Thoracic aorta (tissue), 2 donors: Measurements from ENCODE around the gene RHOD. TPM values are rescaled to one million over a fixed set of nuclear protein-coding genes. Genes with fewer than 3 reads are reported as not detected.
A peak's percentile ranks its signal among the peaks of the same experiment; 100 is the strongest.

ENCODE experiments used
- ATAC-seq: fragments of 150-250 bp; one replicate; pipeline ENCODE4 v1.8.0; 2017; ENCODE audit warnings: low read depth; ENCODE audit not compliant: insufficient number of reproducible peaks, low FRiP score
- DNase-seq: peaks from one replicate; pipeline ENCODE4 v3.0.0-alpha.2; 2020; ENCODE audit warnings: low spot score
- H3K27ac ChIP-seq, 2 donors: fragments of 200-600 bp; sonication (generic); 1 replicate in 1 of 2; 2 replicates in 1 of 2; pipeline ENCODE4 v1.5.1; 2016; ENCODE audit warnings: mild to moderate bottlenecking in 2 of 2, moderate library complexity in 2 of 2
- H3K27me3 ChIP-seq: fragments of 200-600 bp; sonication (generic); replicated peaks from 2 replicates; pipeline ENCODE4 v1.6.0; 2016; ENCODE audit warnings: mild to moderate bottlenecking; ENCODE audit not compliant: insufficient read depth
- H3K36me3 ChIP-seq: fragments of 200-600 bp; sonication (generic); one replicate; pipeline ENCODE4 v1.5.1; 2016
- H3K4me1 ChIP-seq, 2 donors: fragments of 200-600 bp; sonication (generic); 1 replicate in 1 of 2; 2 replicates in 1 of 2; pipeline versions ENCODE4 v1.5.1 to v1.6.0; 2016; ENCODE audit warnings: low read depth in 2 of 2, mild to moderate bottlenecking in 1 of 2; ENCODE audit not compliant: control insufficient read depth in 1 of 2
- H3K4me3 ChIP-seq: fragments of 200-600 bp; sonication (generic); 2 replicates; pipeline ENCODE4 v1.5.1; 2016; ENCODE audit warnings: mild to moderate bottlenecking
- H3K9me3 ChIP-seq: fragments of 200-600 bp; sonication (generic); 2 replicates; pipeline ENCODE4 v1.5.1; 2016
- CTCF ChIP-seq: fragments of 200-600 bp; sonication (generic); IDR thresholded peaks from one replicate; pipeline ENCODE4 v1.5.1; 2019; ENCODE audit warnings: antibody characterized with exemption
- total RNA-seq, 2 donors: library from RNA; depleted of rRNA; stranded (reverse); fragments of >200 nt; gene quantifications; one replicate each; pipeline versions ENCODE4 v1.1.0 to v1.2.3, GENCODE V29; 2016

Gene RHOD
- total RNA-seq, 2 donors from 2014 or later = 31.9 to 51.3 TPM

DNA sequence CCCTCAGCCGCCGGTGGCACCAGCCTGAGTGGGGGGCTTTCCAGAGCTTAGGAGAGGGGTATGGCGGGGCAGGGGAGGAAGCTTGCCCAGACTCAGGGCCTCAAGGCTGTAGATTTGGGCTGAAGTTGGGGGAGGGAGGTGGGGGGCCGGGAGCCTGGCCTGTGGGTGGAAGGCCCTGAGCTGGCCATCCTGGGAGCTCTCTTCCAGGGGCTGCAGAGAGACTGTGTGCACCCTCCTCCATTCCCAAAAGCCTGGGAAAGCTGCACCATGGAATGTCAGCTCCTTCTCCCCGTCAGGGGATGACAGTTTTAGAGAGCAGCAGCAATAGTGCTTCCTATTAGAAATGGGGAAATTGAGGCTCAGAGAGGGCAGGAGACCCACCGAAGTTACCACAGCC, 32.7 kb upstream of the RHOD start:
- no peak for TF ChIP-seq CTCF
- Histone ChIP-seq H3K4me1 (peaks cover 6 to 23% of the 10 kb centered on the region in 2 donors), H3K27me3 (no peaks in the 10 kb centered on the region), H3K27ac (no peak overlapping the region), H3K9me3 (no peaks in the 10 kb centered on the region), H3K36me3 (no peaks in the 10 kb centered on the region), H3K4me3 (peak overlapping the region; percentile 71)
- ATAC-seq (no peak), DNase-seq (no peak)

- H3K36me3 ChIP-seq = no peaks in the 10 kb centered on the region
- H3K4me1 ChIP-seq = peaks cover 6 to 23% of the 10 kb centered on the region in 2 donors
- ATAC-seq = no peak
- H3K4me3 ChIP-seq = no peak overlapping the region
- DNase-seq = no peak
- H3K27ac ChIP-seq = no peak overlapping the region
- TF ChIP-seq CTCF = no peak
- no peaks in the 10 kb centered on the region for H3K9me3 ChIP-seq
- H3K27me3 ChIP-seq = no peaks in the 10 kb centered on the region
Measured at GRCh38 chr11:67024410-67024809, 32.2 kb upstream of the RHOD start.

GRCh38 chr11:67024966-67025365, 31.7 kb upstream of the RHOD start:
- H3K27ac ChIP-seq = no peak overlapping the region
- ATAC-seq (no peak), DNase-seq (no peak)
- no peaks in the 10 kb centered on the region for H3K27me3 ChIP-seq
- TF ChIP-seq CTCF = no peak
- H3K9me3 ChIP-seq = no peaks in the 10 kb centered on the region
- H3K36me3 ChIP-seq = no peaks in the 10 kb centered on the region
- H3K4me1 ChIP-seq = peaks cover 6 to 23% of the 10 kb centered on the region in 2 donors
- no peak overlapping the region for H3K4me3 ChIP-seq

- H3K36me3 ChIP-seq = no peaks in the 10 kb centered on the region
- H3K27me3 ChIP-seq = no peaks in the 10 kb centered on the region
- no peak for TF ChIP-seq CTCF
- no peaks in the 10 kb centered on the region for H3K9me3 ChIP-seq
- H3K27ac ChIP-seq = no peak overlapping the region
- H3K4me1 ChIP-seq = peaks cover 6 to 23% of the 10 kb centered on the region in 2 donors
- DNase-seq = no peak
- H3K4me3 ChIP-seq = no peak overlapping the region
- no peak for ATAC-seq
Measured at GRCh38 chr11:67025750-67026149, 30.9 kb upstream of the RHOD start.

DNA sequence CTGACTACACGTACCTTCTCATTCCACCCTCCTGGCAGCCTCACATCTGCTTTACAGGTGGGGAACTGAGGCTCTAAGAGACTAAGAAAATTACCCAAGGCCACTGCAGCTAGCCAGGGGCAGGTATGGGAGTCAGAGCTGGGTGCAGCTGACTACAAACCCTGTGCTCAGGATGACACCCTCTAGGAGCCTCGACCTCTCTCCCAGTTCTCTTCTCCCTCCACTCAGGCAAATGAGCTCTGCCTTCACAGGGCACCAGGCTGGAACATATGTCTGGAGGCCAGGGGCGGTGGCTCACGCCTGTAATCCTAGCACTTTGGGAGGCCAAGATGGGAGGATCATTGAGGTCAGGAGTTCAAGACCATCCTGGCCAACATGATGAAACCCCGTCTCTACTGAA, 29.7 kb upstream of the RHOD start:
- H3K4me3 ChIP-seq = no peak overlapping the region
- no peaks in the 10 kb centered on the region for H3K9me3 ChIP-seq
- no peak overlapping the region for H3K27ac ChIP-seq
- H3K4me1 ChIP-seq = peaks cover 6 to 24% of the 10 kb centered on the region in 2 donors
- no peaks in the 10 kb centered on the region for H3K27me3 ChIP-seq
- ATAC-seq (no peak), DNase-seq (no peak)
- no peak for TF ChIP-seq CTCF
- H3K36me3 ChIP-seq = no peaks in the 10 kb centered on the region
